ENCODE results near the gene RBM33. TPM values are rescaled to one million over a fixed set of nuclear protein-coding genes. Genes with fewer than 3 reads are reported as not detected.

RBM33 gene
- total RNA-seq, 8 experiments from 2014 or later = 13.3 to 52.0 (median 29.3) TPM

- Histone ChIP-seq H3K4me1 (replicated peaks in 1 of 2) (no peaks in the 10 kb centered on the region), H3K4me3 (no peak overlapping the region), H3K27ac (no peak overlapping the region)
- in situ Hi-C loops (cut with MboI; ENCODE audit: low pct_unique_long_range_greater_than_20kb in 2 of 9, low sequenced_read_pairs in 9 of 9, unreplicated experiment in 9 of 9) = no loop called here
- no peak for ATAC-seq (replicated peaks in 6 of 8)
- 80 to 100% (median 94%) methylated on average over 1 to 9 of the region's 10 CpGs; no CpG with 5 or more reads in 3 of the 10 experiments for WGBS, 10 experiments
These were observed 61.9 kb downstream of the RBM33 start for GRCh38 chr7:155706376-155706775.

- Histone ChIP-seq H3K4me1 (replicated peaks in 1 of 2) (no peaks in the 10 kb centered on the region), H3K4me3 (no peak overlapping the region), H3K27ac (no peak overlapping the region)
- peak in 1 of 8 experiments; percentile 38 for ATAC-seq (replicated peaks in 6 of 8)
- in situ Hi-C loops (cut with MboI; ENCODE audit: low pct_unique_long_range_greater_than_20kb in 2 of 9, low sequenced_read_pairs in 9 of 9, unreplicated experiment in 9 of 9) = no loop called here
These were observed 65.0 kb downstream of the RBM33 start for GRCh38 chr7:155709453-155709852.

- in situ Hi-C loops (cut with MboI; ENCODE audit: low pct_unique_long_range_greater_than_20kb in 2 of 9, low sequenced_read_pairs in 9 of 9, unreplicated experiment in 9 of 9) = no loop called here
These were observed 65.6 kb downstream of the RBM33 start for GRCh38 chr7:155710031-155710430.

GRCh38 chr7:155710530-155710929 is 66.1 kb downstream of the RBM33 start:
- in situ Hi-C loops (cut with MboI; ENCODE audit: low pct_unique_long_range_greater_than_20kb in 2 of 9, low sequenced_read_pairs in 9 of 9, unreplicated experiment in 9 of 9) = no loop called here
- WGBS, 10 experiments = 43 to 100% (median 88%) methylated on average over 1 of the region's 1 CpG; no CpG with 5 or more reads in 6 of the 10 experiments
- no peak for ATAC-seq (replicated peaks in 6 of 8)
- no peak overlapping the region for H3K4me3 ChIP-seq
- no peak overlapping the region for H3K27ac ChIP-seq
- no peaks in the 10 kb centered on the region for H3K4me1 ChIP-seq (replicated peaks in 1 of 2)

More at GRCh38 chr7:155710031-155710430, 65.6 kb downstream of the RBM33 start:
- ATAC-seq (replicated peaks in 6 of 8) = no peak
- Histone ChIP-seq H3K27ac (no peak overlapping the region), H3K4me1 (replicated peaks in 1 of 2) (no peaks in the 10 kb centered on the region), H3K4me3 (no peak overlapping the region)
- 62 to 100% (median 97%) methylated on average over 1 to 6 of the region's 6 CpGs; no CpG with 5 or more reads in 1 of the 10 experiments for whole genome bisulfite sequencing, 10 experiments

- Histone ChIP-seq H3K4me3 (no peak overlapping the region), H3K4me1 (replicated peaks in 1 of 2) (no peaks in the 10 kb centered on the region), H3K27ac (no peak overlapping the region)
- WGBS, 10 experiments = 50 to 100% (median 88%) methylated on average over 1 to 6 of the region's 16 CpGs; no CpG with 5 or more reads in 3 of the 10 experiments
- in situ Hi-C loops (cut with MboI; ENCODE audit: low pct_unique_long_range_greater_than_20kb in 2 of 9, low sequenced_read_pairs in 9 of 9, unreplicated experiment in 9 of 9) = no loop called here
- no peak for ATAC-seq (replicated peaks in 6 of 8)
These were observed 66.6 kb downstream of the RBM33 start for GRCh38 chr7:155711081-155711480.

GRCh38 chr7:155713384-155713783 is 68.9 kb downstream of the RBM33 start:
- 47 to 100% (median 94%) methylated on average over 1 to 3 of the region's 10 CpGs; no CpG with 5 or more reads in 5 of the 10 experiments for WGBS, 10 experiments
- peaks cover 0 to 5% of the 10 kb centered on the region in 2 donors for H3K4me1 ChIP-seq (replicated peaks in 1 of 2)
- ATAC-seq (replicated peaks in 6 of 8) = no peak
- no peak overlapping the region for H3K27ac ChIP-seq
- H3K4me3 ChIP-seq = no peak overlapping the region
- in situ Hi-C loops (cut with MboI; ENCODE audit: low pct_unique_long_range_greater_than_20kb in 2 of 9, low sequenced_read_pairs in 9 of 9, unreplicated experiment in 9 of 9) = no loop called here

GRCh38 chr7:155714702-155715101 is 70.2 kb downstream of the RBM33 start:
- in situ Hi-C loops (cut with MboI; ENCODE audit: low pct_unique_long_range_greater_than_20kb in 2 of 9, low sequenced_read_pairs in 9 of 9, unreplicated experiment in 9 of 9) = no loop called here
- 57 to 100% (median 100%) methylated on average over 1 to 2 of the region's 6 CpGs; no CpG with 5 or more reads in 2 of the 10 experiments for WGBS, 10 experiments
- Histone ChIP-seq H3K4me3 (no peak overlapping the region), H3K4me1 (replicated peaks in 1 of 2) (peaks cover 0 to 10% of the 10 kb centered on the region in 2 donors), H3K27ac (no peak overlapping the region)
- no peak for ATAC-seq (replicated peaks in 6 of 8)

- Histone ChIP-seq H3K4me3 (no peak overlapping the region), H3K4me1 (replicated peaks in 1 of 2) (peaks cover 0 to 10% of the 10 kb centered on the region in 2 donors), H3K27ac (no peak overlapping the region)
- 73 to 100% (median 91%) methylated on average over 1 to 10 of the region's 11 CpGs for WGBS, 10 experiments
- no peak for ATAC-seq (replicated peaks in 6 of 8)
- in situ Hi-C loops (cut with MboI; ENCODE audit: low pct_unique_long_range_greater_than_20kb in 2 of 9, low sequenced_read_pairs in 9 of 9, unreplicated experiment in 9 of 9) = no loop called here
These were observed 70.8 kb downstream of the RBM33 start for GRCh38 chr7:155715111-155715805.

GRCh38 chr7:155717010-155717744 is 72.7 kb downstream of the RBM33 start:
- H3K27ac ChIP-seq = no peak overlapping the region
- no peak for ATAC-seq (replicated peaks in 6 of 8)

GRCh38 chr7:155721056-155721455 is 76.6 kb downstream of the RBM33 start:
- no peak for ATAC-seq (replicated peaks in 6 of 8)
- Histone ChIP-seq H3K4me1 (replicated peaks in 1 of 2) (peaks cover 0 to 10% of the 10 kb centered on the region in 2 donors), H3K4me3 (no peak overlapping the region), H3K27ac (no peak overlapping the region)
- WGBS, 10 experiments = 71 to 100% (median 94%) methylated on average over 1 to 6 of the region's 6 CpGs
- in situ Hi-C loops (cut with MboI; ENCODE audit: low pct_unique_long_range_greater_than_20kb in 2 of 9, low sequenced_read_pairs in 9 of 9, unreplicated experiment in 9 of 9) = no loop called here

More at GRCh38 chr7:155717010-155717744, 72.7 kb downstream of the RBM33 start:
- in situ Hi-C loops (cut with MboI; ENCODE audit: low pct_unique_long_range_greater_than_20kb in 2 of 9, low sequenced_read_pairs in 9 of 9, unreplicated experiment in 9 of 9) = no loop called here
- Histone ChIP-seq H3K4me1 (replicated peaks in 1 of 2) (peaks cover 0 to 10% of the 10 kb centered on the region in 2 donors), H3K4me3 (no peak overlapping the region)
- 52 to 100% (median 94%) methylated on average over 2 to 11 of the region's 12 CpGs; no CpG with 5 or more reads in 1 of the 10 experiments for WGBS, 10 experiments

GRCh38 chr7:155722118-155722517 is 77.7 kb downstream of the RBM33 start:
- ATAC-seq (replicated peaks in 6 of 8) = no peak
- WGBS, 10 experiments = 70 to 100% (median 100%) methylated on average over 1 to 2 of the region's 2 CpGs; no CpG with 5 or more reads in 1 of the 10 experiments
- no peak overlapping the region for H3K27ac ChIP-seq
- peaks cover 0 to 10% of the 10 kb centered on the region in 2 donors for H3K4me1 ChIP-seq (replicated peaks in 1 of 2)
- in situ Hi-C loops (cut with MboI; ENCODE audit: low pct_unique_long_range_greater_than_20kb in 2 of 9, low sequenced_read_pairs in 9 of 9, unreplicated experiment in 9 of 9) = no loop called here
- no peak overlapping the region for H3K4me3 ChIP-seq

GRCh38 chr7:155722936-155723335 is 78.5 kb downstream of the RBM33 start:
- ATAC-seq (replicated peaks in 6 of 8) = no peak
- peaks cover 0 to 8% of the 10 kb centered on the region in 2 donors for H3K4me1 ChIP-seq (replicated peaks in 1 of 2)
- H3K4me3 ChIP-seq = no peak overlapping the region
- in situ Hi-C loops (cut with MboI; ENCODE audit: low pct_unique_long_range_greater_than_20kb in 2 of 9, low sequenced_read_pairs in 9 of 9, unreplicated experiment in 9 of 9) = no loop called here
- no peak overlapping the region for H3K27ac ChIP-seq
- 83 to 100% (median 89%) methylated on average over 1 to 4 of the region's 4 CpGs; no CpG with 5 or more reads in 1 of the 10 experiments for WGBS, 10 experiments

GRCh38 chr7:155724327-155725005 is 80.0 kb downstream of the RBM33 start:
- H3K4me3 ChIP-seq = no peak overlapping the region
- in situ Hi-C loops (cut with MboI; ENCODE audit: low pct_unique_long_range_greater_than_20kb in 2 of 9, low sequenced_read_pairs in 9 of 9, unreplicated experiment in 9 of 9) = loop anchor here in 1 of 9 experiments (25.0 kb wide), 1 partner anchor 112 kb away; no protein-coding TSS in a partner anchor
- H3K4me1 ChIP-seq (replicated peaks in 1 of 2) = no peaks in the 10 kb centered on the region
- WGBS, 10 experiments = 72 to 100% (median 94%) methylated on average over 4 to 10 of the region's 14 CpGs; no CpG with 5 or more reads in 1 of the 10 experiments
- ATAC-seq (replicated peaks in 6 of 8) = peak in 1 of 8 experiments; percentile 23
- H3K27ac ChIP-seq = no peak overlapping the region

Data from motor neuron (in vitro differentiated cells).